GM19397 (cell line): ENCODE data around the gene NCOR2.

Experiments
- ATAC-seq: cut with Tn5 transposase; IDR thresholded peaks from one replicate; pipeline ENCODE4 v1.9.1; 2021; ENCODE audit warnings: mild to moderate bottlenecking, moderate library complexity; ENCODE audit not compliant: unreplicated experiment

The NCOR2 gene

DNA sequence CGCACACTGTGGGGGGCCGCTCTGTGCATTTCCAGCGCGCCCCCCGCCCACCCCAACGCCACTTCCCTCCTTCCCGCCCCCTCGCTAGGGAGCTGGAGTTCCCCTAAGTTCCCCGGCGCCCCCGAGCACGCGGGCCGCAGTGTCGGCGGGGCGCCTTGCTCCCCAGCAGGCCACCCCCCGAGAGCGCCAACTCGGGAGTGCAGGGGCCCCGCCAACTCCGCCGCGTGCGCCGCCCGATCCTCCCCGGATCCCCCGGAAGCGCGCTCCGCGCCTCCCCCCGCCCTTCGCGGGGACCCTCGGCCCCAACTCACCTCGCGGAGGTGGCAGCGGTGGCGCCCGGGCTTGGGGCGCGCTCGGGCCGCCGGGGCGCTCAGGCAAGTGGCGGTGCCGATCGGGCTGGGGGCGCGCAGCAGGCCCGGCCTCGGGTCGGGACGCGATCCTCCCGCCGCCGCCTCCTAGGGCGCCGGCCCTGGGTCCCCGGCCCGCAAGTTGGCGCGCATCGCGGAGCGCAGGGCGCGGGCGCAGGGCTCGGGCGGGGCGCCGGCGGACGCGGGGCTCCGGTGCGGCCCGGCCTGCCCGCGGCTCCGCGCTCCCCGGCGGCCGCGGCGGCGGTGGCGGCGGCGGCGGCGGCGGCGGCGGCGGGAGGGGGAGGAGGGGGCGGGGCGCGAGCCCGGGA is at the start of gene NCOR2:
NCOR2 (minus strand) TSS at position 616 of the 676 bp plus-strand sequence. CDS start 72,361 bp downstream, outside the sequence.
- ATAC-seq, result peak; percentile 29

DNA sequence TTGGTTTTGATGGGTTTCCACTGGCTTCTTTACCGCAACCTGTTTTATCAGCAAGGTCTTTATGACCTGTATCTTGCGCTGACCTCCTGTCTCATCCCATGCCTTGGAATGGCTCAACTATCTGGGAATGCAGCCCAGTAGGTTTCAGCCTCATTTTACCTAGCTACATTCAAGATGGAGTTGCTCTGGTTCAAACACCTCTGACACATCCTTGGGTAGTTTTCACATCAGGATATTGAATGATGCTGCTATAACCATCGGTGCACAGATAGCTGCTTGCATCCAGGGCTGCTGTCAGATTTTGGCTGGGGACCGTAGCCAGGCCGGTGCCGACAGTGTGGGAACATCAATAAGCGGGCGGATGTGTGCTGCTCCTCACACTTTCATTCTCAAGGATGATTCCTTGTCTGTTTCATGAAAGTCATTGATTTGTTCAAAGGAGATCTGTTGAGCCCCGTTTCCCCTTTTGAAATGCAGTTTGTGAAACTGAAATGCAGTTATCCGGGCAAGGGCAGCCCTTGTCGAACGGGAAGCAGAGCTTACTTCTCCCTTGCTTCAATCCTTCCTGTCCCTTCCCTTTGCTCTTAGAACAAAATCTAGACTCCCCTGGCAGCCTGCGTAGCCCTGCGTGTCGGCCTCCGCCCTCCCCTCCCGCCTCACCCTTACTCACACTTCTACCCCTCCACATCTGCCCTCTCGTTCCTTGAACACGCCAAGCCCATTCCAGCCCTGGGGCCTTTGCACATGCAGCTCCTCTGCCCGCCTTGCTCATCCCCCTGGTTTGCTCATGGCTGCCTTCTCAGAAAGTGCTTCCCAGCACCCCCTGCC is 49.2 kb upstream of the NCOR2 start:
- no peak for ATAC-seq

DNA sequence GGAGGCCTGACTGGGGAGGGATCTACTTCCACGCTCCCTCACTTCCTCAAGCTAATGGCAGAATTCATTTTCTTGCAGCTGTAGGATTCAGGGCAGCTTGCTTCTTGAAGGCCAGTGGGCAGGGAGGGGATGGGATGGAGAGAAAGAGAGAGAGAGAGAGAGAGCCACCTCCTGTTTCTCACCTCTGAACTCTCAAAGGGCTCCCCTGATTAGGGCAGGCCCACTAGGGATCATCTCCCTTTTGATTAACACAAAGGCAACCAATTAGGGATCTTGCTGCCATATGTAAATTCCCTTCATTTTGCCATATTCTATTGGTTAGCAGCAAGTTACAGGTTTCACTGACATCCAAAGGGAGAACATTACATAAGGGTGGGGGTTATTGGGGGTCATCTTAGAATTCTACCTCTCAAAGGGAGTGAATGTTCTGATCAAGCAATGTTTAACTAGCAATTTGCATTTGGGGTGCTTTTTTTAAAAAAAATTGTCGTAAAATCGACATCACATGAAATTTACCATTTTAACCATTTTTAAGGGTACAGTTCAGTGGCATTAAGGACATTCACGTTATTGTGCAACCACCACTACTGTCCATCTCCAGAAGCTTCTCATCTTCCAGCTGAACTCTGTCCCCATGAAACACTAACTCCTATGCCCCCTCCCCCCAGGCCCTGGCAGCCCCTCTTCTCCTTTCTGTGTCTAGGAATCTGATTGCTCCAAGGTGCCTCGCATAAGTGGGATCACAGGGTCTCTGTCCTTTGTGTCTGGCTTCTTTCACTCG is 47.3 kb upstream of the NCOR2 start:
- ATAC-seq, result no peak

DNA sequence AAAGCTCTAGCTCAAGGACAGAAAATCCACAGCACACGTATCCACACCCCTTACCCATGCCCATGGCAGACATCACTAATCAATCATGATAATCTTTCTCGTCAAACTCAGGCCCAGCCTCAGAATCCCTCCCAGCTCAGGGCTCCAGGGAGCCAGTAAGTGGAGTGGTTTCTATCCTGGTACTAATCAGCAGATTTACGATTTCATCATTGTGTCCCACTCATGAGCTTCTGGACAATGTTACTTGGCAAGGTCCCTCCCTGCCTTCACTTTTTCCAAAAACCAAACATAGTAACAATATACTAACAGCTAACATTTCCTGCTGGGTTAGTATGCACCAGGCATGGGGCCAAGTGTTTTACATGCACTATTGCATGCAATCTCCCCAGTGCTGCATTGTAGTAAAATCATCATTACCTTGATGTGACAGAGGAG is 45.8 kb upstream of the NCOR2 start:
- ATAC-seq, result no peak

DNA sequence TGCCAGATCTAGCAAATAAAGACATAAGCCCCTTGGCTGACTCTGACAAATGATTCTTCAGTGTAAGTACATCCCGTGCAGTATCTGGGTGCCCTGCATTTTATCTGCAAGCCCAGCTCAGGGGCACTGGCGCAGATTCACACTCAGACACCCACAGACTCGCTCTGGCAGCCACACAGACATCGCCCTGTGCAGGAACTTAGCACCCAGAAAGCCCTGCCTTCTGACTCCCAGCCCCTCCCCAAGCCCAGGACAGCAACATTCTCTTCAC is 44.9 kb upstream of the NCOR2 start:
- no peak for ATAC-seq

DNA sequence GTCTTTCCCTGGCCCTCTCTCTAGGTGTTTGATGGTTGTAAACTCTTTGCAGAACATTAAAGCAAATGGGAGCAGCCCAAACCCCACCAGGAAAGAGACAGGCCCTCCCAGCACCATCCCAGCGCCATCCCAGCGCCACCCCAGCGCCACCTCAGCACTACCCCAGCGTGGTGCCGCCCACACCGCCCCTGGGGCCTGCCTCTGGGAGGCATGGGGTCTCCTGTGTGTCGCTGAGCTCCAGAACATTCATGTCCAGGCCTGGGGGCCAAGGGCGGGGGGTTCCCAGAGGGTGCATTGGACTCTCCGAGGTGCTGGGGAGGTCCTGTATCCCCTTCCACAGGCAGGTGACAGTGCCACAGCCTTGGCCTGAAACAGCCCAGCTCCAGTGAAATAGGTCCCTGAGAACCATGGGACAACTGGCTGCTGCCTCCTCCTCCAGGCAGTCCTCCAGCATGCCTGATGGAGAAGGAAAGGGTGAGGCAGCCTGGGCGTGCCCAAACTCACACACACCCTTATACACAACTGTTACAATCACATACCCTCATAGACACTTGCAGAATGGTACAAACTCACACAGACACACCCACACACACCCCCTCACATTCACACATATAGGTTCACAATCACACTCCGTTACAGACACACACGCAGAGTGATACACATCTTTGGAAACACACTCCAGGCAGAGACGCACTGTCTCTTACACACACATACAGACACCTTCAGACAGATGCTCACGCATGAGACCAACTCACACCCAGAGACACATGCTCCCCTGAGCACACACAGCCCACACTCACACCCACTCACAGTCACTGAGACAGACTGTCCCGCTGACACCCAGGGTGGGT is 44.4 kb upstream of the NCOR2 start:
- ATAC-seq, result no peak

DNA sequence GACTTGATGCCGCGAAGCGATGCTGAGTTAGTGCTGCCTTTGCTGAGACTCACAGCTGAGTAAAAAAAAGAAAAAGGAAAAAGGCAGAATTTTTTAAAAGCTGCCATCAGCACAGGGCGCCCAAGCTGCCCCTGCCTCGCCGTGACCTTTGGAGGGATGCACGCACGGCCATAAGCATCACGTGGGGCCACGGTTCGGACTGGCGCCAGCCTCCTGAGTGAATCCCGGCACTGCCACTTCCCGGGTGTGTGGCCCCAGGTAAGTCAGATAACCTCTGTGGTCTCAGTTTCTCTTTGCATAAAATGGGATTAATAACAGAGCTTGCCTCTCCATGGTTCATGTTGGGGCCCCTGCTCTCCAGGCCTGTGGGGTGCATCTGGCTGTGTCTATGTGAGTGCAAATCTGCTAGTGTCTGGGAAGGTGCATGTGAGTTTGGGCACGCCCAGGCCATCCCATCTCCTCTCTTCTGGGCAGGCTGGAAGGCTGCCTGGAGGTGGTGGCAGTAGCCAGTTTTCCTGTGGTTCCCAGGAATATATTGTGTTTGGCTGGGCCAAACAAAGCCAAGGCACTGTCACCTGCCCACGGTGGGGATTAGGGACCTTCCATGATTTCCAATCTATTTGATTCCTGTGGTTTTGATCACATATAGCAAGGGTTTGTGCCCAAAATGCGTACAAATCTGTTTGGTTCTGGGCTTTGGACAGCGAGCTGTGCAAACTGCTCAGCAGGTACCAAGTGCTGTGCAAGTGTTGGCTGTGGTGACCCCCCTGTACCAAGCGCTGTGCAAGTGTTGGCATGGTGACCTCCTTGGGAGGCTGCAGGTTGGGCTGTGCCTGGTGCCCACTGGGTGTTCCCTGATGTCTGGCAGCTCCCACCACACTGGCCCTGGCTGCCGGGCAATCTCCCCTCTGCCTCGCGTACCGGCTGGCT is 43.5 kb upstream of the NCOR2 start:
- ATAC-seq, result no peak

DNA sequence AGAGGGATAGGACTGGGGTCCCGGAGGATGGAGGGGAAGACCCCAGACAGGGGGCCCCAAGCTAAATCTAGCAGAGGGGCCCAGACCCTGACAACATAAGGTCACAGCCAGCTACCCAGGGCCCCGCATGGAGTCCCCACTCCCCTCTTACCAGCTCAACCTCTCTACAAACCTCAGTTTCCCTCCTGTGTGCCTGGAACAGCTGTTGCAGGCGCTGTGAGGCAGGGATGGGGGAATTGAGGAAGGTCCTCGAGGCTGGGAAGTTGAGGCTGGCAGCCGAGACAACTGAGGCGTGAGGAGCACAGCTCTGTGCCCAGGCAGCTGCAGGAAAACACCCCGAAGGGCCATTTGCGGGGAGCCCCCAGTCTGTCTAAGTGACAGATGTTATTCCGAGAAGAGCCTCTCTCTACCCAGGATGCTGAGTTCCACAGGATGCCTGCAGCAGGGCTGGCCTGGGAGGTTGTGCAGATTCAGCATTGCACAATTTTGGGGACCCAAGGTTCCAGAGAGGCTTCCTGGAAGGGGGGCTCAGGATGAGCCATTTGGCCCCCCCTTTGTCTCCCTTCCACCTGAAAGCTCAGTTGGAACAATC is 42.7 kb upstream of the NCOR2 start:
- ATAC-seq, result no peak

DNA sequence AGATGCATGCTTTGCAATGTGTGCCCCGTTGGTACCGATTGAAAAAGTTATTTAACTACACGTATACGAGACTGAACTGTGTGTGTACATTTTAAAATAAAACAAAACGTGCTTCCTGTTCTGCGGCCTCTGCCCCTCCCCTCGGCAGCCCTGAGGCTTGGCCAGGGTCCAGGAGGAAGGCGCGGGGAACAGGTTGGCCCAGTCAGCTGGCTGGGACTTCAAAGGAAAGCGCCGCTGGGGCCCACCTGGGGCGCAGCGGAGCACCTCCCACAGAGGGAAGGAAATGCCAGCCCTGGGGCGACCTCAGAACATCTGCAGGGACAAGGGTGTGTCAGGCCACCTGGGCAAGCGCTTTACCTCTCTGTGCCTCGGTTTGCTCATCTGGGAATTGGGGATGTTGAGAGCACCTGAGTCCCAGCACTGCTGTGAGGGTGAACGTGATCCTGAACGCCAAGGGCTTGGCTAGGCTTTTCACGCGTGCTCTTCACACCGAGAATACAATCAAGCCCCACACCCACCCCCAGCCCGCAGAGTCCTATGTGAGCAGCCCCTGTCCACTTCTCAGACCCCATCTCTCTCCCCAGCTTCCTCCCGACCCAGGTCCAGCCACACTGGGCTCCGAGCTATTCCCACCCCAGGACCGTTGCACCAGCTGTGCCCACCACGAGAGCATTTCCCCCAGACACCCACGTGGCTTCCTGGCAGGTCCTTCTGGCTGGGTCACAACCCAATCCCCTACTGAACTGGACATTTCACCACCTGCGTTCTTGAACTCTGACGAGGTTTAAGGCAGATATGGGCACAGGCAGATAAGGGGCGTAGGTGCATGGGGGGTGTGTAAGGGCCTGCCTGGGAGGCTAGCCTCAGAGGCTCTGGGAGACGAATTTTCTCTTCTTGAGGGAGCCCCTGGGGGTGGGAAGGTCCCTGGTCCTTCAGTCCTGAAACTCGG is 41.9 kb upstream of the NCOR2 start:
- peak; percentile 68 for ATAC-seq

DNA sequence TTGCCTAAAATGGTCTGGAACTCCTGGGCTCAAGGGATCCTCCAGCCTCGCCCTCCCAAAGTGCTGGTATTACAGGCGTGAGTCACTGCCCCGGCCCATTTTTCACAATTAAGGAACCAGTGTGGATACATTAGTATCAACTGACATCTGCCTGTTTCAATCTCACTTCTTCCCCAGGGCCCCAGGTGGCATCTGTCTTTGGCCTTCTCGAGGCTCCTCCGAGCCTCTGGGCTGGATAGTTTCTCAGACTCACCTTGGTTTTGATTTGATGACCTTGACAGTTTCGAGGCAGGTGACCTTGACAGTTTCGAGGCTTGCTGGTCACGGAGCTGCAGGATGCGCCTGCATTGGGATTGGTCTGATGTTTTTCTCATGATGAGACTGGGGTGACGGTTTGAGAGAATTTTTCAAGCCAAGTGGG is 41.0 kb upstream of the NCOR2 start:
- ATAC-seq, result peak; percentile 7

DNA sequence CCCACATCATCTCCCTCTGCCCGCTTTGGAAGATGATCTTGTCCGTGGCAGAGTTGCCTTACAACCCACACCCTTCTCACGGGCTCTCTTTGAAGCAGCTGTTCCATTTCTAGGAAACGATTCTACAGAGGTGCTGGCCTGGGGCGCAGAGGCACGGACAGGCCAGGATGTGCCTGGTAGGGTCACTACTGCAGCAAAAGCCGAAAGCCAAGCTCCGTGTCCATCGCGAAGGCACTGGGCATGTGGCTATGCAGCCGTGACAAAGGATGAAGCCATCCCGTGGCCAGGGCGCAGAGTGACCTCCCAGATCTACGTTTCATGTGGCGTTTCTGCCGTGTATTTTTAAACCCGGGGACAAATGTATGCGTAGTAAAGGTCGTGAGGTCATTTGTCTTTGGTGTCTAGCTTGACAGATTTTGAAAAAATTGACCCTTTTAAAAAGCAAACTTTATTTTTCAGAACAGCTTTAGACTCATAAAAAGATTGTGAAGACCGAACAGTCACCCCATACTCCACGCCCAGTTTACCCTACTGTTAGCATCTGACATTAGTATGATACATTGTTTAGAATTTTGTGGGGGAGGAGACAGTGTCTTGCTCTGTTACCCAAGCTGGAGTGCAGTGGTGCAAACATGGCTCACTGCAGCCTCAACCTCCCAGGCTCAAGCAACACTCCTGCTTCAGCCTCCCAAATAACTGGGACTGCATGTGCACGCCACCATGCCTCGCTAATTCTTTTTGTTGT is 40.4 kb upstream of the NCOR2 start:
- no peak for ATAC-seq

DNA sequence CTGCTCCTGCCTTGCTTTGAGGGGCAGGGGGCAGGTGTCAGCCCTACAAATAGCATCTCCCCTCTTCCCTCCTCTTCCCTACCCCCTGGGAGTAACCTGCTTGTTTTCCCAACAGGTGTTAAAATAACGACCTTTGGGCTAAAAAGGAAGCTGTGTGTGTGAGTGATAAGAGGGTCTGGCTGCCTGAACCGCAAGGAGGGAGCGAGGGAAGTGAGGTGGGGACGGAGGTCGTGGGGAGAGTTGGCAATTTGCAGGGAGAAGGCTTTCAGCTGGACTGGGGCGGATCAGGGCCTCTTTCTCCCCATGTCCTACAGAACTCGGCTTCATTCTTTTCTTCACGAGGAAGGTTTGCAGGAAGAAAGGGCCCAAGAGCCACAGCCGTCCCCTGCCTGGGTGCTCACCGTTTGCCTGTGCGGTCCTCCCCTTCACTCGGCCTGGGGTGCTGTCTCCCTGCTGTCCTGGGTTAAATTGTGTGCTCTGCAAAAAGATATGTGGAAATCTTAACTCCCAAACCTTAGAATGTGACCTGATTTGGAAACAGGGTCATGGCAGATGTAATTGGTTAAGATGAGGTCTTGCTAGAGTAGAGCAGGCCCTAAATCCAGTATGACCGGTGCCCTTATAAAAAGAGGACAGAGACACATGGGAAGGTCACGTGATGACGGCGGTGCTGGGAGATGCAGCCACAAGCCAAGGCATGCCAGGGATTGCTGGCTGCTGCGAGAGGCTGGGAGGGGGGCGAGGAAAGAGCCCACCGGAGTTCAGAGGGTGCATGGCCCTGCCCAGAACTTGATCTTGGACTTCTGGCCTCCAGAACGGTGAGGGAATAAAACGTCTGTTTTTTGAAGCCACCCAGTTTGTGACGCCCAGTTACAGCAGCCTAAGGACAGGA is 38.7 kb upstream of the NCOR2 start:
- ATAC-seq, result no peak

DNA sequence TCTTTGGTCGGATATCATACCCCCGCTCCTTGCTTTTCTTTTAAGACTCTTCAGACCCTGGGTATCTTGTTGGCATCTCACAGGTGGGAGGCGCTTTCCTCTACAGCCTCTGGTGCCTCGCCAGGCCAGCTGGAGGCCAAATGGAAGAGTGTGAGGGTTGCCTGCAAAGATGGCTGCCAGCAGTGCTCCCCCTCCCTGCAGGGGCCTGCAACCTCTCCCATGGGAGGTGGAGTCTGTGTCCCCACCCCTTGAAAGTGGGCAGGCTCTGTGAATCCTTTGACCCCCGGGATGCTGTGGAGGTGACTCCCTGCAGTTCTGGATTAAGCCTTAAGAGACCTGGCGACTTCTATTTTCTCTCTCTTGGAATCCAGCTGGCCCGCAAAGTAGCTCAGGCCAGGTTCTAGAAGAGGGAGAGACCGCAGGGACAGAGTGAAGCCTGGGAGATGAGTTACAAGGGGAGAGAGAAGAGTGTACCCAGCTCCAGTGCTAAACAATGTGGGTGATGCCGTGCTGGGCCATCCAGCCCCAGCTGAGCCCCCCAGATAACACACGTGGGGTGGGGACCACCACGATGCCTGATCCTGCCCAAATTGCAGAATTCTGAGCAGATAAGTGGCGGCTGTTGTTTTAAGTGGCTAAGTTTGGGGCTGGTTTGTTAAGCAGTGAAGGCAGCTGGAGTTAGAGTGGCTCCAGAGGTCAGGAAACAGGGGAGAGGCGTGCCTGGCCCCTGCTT is 37.9 kb upstream of the NCOR2 start:
- no peak for ATAC-seq

DNA sequence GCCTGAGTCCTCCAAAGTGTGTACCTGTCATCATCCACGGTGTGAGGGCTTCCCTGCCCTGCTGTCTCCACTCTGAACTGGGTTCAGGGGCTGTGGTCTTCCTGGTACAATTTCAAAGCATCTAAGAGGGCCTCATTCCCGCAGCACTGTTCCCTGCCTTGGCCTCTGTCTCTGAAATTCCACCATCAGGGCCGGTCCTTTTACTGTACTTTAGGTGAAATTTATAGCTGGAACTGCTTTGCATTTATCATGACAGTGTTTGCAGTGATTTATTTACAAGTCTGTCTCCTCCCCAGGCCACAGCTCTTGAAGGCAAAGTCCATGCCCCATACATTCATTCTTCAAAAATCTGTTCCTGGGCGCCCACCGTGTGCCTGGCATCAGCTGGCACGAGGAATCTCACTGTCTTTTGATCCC is 36.9 kb upstream of the NCOR2 start:
- ATAC-seq, result no peak

DNA sequence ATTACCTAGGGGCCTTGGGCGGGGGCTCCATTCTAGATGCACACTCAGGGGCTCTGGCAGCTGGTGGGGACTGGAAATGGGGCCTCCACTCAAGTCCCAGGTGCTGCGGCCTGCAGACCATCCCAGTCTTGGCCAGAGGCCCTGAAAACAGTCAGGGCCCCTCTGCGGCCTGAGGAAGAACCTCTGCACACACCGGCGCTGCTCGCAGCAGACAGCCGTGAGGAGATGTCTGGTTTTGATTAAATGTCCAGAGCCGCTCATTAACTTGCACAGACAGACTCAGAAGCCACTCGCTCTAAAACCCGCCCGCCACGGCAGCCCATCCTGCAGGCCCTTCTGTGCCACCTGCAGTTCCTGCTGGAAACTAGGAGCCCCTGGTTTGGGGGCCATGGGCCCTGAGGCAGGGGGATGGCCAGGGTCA is 36.4 kb upstream of the NCOR2 start:
- ATAC-seq, result no peak

DNA sequence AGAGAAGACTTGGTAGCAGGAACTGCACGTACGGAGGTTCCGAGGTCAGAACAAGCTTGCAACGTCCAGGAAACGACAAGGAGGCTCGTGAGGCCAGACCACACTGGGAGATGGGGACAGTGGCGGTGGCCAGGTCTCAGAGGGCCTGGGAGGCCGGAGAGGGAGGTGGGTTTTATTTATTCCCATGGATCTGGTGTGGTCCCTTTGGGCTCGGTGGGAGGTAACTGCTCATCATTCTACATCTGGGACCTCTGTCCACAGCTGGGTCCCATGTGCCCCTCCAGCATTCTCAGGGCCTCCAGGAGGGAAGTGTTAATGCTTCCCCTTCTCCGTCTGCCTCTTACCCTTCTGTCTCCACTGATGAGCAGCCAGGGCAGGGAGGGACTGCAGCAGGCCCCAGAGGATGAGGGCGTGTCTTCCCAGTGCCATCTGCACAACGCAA is 35.7 kb upstream of the NCOR2 start:
- no peak for ATAC-seq
